K562 (cell line): Measurements from ENCODE around the gene PIP4K2C. TPM values are rescaled to one million over a fixed set of nuclear protein-coding genes. Genes with fewer than 3 reads are reported as not detected.

Experiments used
- ARNT ChIP-seq, 2 experiments: fragments of 450-650 bp; IDR thresholded peaks; 2 replicates each; pipeline ENCODE4 v1.6.1; 2016; ENCODE audit warnings: mild to moderate bottlenecking in 1 of 2
- CXXC5 ChIP-seq: fragments of 250-450 bp; sonication (Bioruptor Pico); IDR thresholded peaks from 2 replicates; pipeline ENCODE4 v1.8.0; 2022; ENCODE audit warnings: inconsistent platforms, mild to moderate bottlenecking, moderate library complexity
- GATAD2B ChIP-seq: fragments of 450-650 bp; IDR thresholded peaks from 2 replicates; pipeline ENCODE4 v1.6.1; 2017; ENCODE audit warnings: mild to moderate bottlenecking, borderline replicate concordance
- ILF3 ChIP-seq: fragments of 450-650 bp; IDR thresholded peaks from 2 replicates; pipeline ENCODE4 v1.6.1; 2018; ENCODE audit warnings: antibody characterized with exemption, mild to moderate bottlenecking, moderate library complexity, borderline replicate concordance
- KAT7 ChIP-seq: sonication (generic); formaldehyde crosslinking; IDR thresholded peaks from 2 replicates; pipeline ENCODE4 v1.8.0; 2022; ENCODE audit warnings: missing genetic modification reagents, mild to moderate bottlenecking, borderline replicate concordance
- L3MBTL2 ChIP-seq: fragments of 450-650 bp; IDR thresholded peaks from 2 replicates; pipeline ENCODE4 v1.6.1; 2016; ENCODE audit warnings: mild to moderate bottlenecking, moderate library complexity
- MAZ ChIP-seq, 2 experiments: fragments of 450-650 bp in 1 of 2; sonication (generic) in 1 of 2; formaldehyde crosslinking; IDR thresholded peaks in 1 of 2; conservative IDR thresholded peaks in 1 of 2; 2 replicates each; pipeline versions ENCODE4 v1.4.0 to v1.5.0; 2020; ENCODE audit warnings: mild to moderate bottlenecking in 1 of 2, missing genetic modification reagents in 1 of 2
- NFIX ChIP-seq: fragments of 250-450 bp; sonication (Bioruptor Pico); IDR thresholded peaks from 2 replicates; pipeline ENCODE4 v1.4.0; 2020; ENCODE audit warnings: low read depth, mild to moderate bottlenecking, moderate library complexity
- NONO ChIP-seq, 2 experiments: fragments of 200-400 bp in 1 of 2; fragments of 450-650 bp in 1 of 2; formaldehyde crosslinking in 1 of 2; IDR thresholded peaks; 2 replicates each; pipeline ENCODE4 v1.6.1; 2017; ENCODE audit warnings: low read depth in 2 of 2, mild to moderate bottlenecking in 2 of 2, moderate library complexity in 2 of 2, low read length in 1 of 2
- NR4A1 ChIP-seq, 2 experiments: fragments of 250-450 bp in 1 of 2; fragments of 450-650 bp in 1 of 2; sonication (Bioruptor Pico) in 1 of 2; IDR thresholded peaks; 2 replicates each; pipeline versions ENCODE4 v1.4.0 to v1.6.1; 2016 to 2020; ENCODE audit warnings: mild to moderate bottlenecking in 2 of 2, missing compliant biosample characterization in 1 of 2, missing genetic modification characterization in 1 of 2, moderate library complexity in 1 of 2
- POLR2A ChIP-seq: fragments of 450-650 bp; conservative IDR thresholded peaks from 2 replicates; pipeline ENCODE4 v1.6.1; 2016
- SPI1 ChIP-seq: IDR thresholded peaks from 2 replicates; pipeline ENCODE4 v1.6.1; 2011; ENCODE audit warnings: low read depth, low read length, control low read depth, borderline replicate concordance
- ZC3H4 ChIP-seq: sonication (generic); formaldehyde crosslinking; IDR thresholded peaks from 2 replicates; pipeline ENCODE4 v1.9.0; 2021; ENCODE audit warnings: missing genetic modification reagents, borderline replicate concordance
- ZNF24 ChIP-seq: fragments of 450-650 bp; IDR thresholded peaks from 2 replicates; pipeline ENCODE4 v1.6.1; 2016
- ZNF274 ChIP-seq: IDR thresholded peaks from 2 replicates; pipeline ENCODE4 v1.6.1; 2011; ENCODE audit warnings: low read depth, mild to moderate bottlenecking, low read length, moderate library complexity, borderline replicate concordance
- ZNF561 ChIP-seq: fragments of 450-650 bp; formaldehyde crosslinking; conservative IDR thresholded peaks from 2 replicates; pipeline ENCODE4 v1.4.0; 2020; ENCODE audit warnings: mild to moderate bottlenecking, moderate library complexity
- polyA plus RNA-seq, 8 experiments: library from polyadenylated mRNA; depleted of rRNA in 4 of 8; stranded (reverse) in 5 of 8; unstranded in 3 of 8; fragments of >200 nt; fragmentation: Nextera tagmentation in 2 of 8; fragmentation: Illumina TruSeq in 1 of 8; extraction: Ambion mirVana in 2 of 8; extraction: Trizol in 1 of 8; gene quantifications; 2 replicates each; pipeline versions ENCODE4 v1.2.1 to v1.2.3, GENCODE V29; 2011 to 2014; ENCODE audit warnings: inconsistent platforms in 1 of 8, missing spikeins in 1 of 8
- total RNA-seq, 7 experiments: library from RNA; depleted of rRNA in 6 of 7; stranded (reverse); fragments of >200 nt in 6 of 7; fragmentation: Illumina TruSeq in 2 of 7; extraction: Trizol in 2 of 7; gene quantifications; 2 replicates each; pipeline versions ENCODE4 v1.2.1 to v1.2.3, GENCODE V29; 2011 to 2021; ENCODE audit warnings: low replicate concordance in 1 of 7
- TF ChIP-seq, protein P1 (sequence below): fragments of 450-650 bp; IDR thresholded peaks from 2 replicates; pipeline ENCODE4 v1.6.1; 2016; ENCODE audit warnings: borderline replicate concordance
- TF ChIP-seq, protein P2 (sequence below): fragments of 250-450 bp; sonication (Bioruptor Pico); IDR thresholded peaks from 2 replicates; pipeline ENCODE4 v1.4.0; 2020
- TF ChIP-seq, protein P3 (sequence below): fragments of 250-450 bp; sonication (Bioruptor Pico); IDR thresholded peaks from 2 replicates; pipeline ENCODE4 v1.4.0; 2020

Gene PIP4K2C
- total and polyA plus RNA-seq, 9 of the 15 experiments (the other 6 are each of a cell fraction or from before 2014, with no cell fraction given): 9.0 to 41.4 (median 18.3) TPM

DNA sequence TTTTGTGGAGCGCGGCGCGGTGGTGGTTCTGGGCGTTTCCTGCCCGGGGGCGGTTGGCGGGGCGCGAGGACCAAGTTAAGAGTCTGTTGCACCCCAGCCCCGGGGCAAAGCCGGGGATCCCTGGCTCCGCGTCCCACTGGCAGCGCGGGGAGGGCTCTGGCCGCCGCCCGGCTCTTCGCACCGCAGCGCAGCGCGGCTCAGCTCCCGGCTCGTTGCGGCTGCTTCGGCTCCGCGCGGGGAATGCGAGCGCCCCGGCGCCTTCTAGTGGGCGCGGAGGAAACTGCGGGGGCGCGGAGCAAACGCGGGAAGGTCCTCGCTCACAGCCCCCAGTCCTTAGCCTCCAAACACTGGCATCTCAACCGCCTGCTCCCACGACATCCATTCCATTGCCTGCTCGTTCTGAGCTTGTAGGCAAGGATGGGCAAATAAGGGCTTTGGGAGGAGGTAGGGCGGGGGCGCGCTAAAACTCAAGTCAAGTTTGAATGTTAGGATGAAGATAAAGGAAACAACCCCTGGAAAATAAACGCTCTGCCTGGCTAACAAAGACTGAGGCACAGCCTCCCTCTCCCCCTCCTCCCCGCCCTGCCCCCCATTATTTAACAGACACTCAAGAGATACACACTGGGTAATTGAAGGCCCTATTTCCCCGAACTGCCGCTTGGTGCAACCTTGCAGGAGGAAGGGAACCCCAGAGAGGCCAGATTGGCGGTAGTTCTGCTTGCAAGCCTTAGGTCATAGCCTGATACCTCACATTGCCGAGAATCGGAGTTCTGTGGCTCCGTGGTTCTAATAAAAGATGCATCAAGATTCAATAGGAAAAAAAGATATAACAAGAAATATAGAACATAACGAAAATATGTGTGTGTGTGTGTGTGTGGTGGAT lies 42.2 kb downstream of the PIP4K2C start, which contains the start of gene B4GALNT1 (continued):
- TF ChIP-seq, protein P1, sequence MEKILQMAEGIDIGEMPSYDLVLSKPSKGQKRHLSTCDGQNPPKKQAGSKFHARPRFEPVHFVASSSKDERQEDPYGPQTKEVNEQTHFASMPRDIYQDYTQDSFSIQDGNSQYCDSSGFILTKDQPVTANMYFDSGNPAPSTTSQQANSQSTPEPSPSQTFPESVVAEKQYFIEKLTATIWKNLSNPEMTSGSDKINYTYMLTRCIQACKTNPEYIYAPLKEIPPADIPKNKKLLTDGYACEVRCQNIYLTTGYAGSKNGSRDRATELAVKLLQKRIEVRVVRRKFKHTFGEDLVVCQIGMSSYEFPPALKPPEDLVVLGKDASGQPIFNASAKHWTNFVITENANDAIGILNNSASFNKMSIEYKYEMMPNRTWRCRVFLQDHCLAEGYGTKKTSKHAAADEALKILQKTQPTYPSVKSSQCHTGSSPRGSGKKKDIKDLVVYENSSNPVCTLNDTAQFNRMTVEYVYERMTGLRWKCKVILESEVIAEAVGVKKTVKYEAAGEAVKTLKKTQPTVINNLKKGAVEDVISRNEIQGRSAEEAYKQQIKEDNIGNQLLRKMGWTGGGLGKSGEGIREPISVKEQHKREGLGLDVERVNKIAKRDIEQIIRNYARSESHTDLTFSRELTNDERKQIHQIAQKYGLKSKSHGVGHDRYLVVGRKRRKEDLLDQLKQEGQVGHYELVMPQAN: no peak
- TF ChIP-seq NONO (IDR thresholded peaks at IDR 0.05; ENCODE audit: low read depth in 2 of 2, low read length in 1 of 2) (peak in 1 of 2 experiments; percentile 67; a peak in 1 of 4 replicates), CXXC5 (peak; percentile 87), ARNT (IDR thresholded peaks at IDR 0.05) (no peak), KAT7 (CRISPR knock-in tag) (peak; percentile 80), ILF3 (peak; percentile 45; the same call in 1 of the 2 replicates), ZNF274 (no peak), SPI1 (no peak), GATAD2B (peak; percentile 44; the same call in 1 of the 2 replicates), POLR2A (peak; percentile 71), L3MBTL2 (peak; percentile 97), MAZ (CRISPR knock-in tag; conservative IDR thresholded peaks at IDR 0.05 in 1 of 2, IDR thresholded peaks at IDR 0.05 in 1 of 2) (peak; percentile 82 to 89), NR4A1 (CRISPR knock-in tag; IDR thresholded peaks at IDR 0.05) (no peak), NR4A1 (tag; IDR thresholded peaks at IDR 0.05) (no peak), ZNF561 (CRISPR knock-in tag) (no peak), ZNF24 (0 out of 2 replicates have a peak, but pooled peaks have one; percentile 31), NFIX (CRISPR knock-in tag) (no peak), ZC3H4 (CRISPR knock-in tag) (no peak)
- TF ChIP-seq, protein P2, sequence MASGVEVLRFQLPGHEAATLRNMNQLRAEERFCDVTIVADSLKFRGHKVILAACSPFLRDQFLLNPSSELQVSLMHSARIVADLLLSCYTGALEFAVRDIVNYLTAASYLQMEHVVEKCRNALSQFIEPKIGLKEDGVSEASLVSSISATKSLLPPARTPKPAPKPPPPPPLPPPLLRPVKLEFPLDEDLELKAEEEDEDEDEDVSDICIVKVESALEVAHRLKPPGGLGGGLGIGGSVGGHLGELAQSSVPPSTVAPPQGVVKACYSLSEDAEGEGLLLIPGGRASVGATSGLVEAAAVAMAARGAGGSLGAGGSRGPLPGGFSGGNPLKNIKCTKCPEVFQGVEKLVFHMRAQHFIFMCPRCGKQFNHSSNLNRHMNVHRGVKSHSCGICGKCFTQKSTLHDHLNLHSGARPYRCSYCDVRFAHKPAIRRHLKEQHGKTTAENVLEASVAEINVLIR (CRISPR knock-in tag): no peak
- TF ChIP-seq, protein P3, sequence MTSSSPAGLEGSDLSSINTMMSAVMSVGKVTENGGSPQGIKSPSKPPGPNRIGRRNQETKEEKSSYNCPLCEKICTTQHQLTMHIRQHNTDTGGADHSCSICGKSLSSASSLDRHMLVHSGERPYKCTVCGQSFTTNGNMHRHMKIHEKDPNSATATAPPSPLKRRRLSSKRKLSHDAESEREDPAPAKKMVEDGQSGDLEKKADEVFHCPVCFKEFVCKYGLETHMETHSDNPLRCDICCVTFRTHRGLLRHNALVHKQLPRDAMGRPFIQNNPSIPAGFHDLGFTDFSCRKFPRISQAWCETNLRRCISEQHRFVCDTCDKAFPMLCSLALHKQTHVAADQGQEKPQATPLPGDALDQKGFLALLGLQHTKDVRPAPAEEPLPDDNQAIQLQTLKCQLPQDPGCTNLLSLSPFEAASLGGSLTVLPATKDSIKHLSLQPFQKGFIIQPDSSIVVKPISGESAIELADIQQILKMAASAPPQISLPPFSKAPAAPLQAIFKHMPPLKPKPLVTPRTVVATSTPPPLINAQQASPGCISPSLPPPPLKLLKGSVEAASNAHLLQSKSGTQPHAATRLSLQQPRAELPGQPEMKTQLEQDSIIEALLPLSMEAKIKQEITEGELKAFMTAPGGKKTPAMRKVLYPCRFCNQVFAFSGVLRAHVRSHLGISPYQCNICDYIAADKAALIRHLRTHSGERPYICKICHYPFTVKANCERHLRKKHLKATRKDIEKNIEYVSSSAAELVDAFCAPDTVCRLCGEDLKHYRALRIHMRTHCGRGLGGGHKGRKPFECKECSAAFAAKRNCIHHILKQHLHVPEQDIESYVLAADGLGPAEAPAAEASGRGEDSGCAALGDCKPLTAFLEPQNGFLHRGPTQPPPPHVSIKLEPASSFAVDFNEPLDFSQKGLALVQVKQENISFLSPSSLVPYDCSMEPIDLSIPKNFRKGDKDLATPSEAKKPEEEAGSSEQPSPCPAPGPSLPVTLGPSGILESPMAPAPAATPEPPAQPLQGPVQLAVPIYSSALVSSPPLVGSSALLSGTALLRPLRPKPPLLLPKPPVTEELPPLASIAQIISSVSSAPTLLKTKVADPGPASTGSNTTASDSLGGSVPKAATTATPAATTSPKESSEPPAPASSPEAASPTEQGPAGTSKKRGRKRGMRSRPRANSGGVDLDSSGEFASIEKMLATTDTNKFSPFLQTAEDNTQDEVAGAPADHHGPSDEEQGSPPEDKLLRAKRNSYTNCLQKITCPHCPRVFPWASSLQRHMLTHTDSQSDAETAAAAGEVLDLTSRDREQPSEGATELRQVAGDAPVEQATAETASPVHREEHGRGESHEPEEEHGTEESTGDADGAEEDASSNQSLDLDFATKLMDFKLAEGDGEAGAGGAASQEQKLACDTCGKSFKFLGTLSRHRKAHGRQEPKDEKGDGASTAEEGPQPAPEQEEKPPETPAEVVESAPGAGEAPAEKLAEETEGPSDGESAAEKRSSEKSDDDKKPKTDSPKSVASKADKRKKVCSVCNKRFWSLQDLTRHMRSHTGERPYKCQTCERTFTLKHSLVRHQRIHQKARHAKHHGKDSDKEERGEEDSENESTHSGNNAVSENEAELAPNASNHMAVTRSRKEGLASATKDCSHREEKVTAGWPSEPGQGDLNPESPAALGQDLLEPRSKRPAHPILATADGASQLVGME (CRISPR knock-in tag): 0 out of 2 replicates have a peak, but pooled peaks have one; percentile 25
